DND-41 (cell line): ENCODE data around the gene MAPK1.

Experiments used
- ATAC-seq: fragments of 200-7000 bp; cut with Tn5 transposase; 3 replicates; pipeline ENCODE4 v1.9.1; 2021; ENCODE audit warnings: low read depth; ENCODE audit not compliant: insufficient read depth
- DNase-seq: peaks from one replicate; pipeline ENCODE4 v3.0.0-alpha.2; 2020
- H2AFZ ChIP-seq: 2 replicates; pipeline ENCODE4 v1.6.0; 2012; ENCODE audit warnings: low read depth, low read length
- H3K27ac ChIP-seq: 2 replicates; pipeline ENCODE4 v1.5.1; 2012; ENCODE audit warnings: low read length, inconsistent platforms
- H3K27me3 ChIP-seq: fragments of 200-600 bp; sonication (generic); 2 replicates; pipeline ENCODE4 v1.6.0; 2012; ENCODE audit warnings: low read length, mild to moderate bottlenecking, inconsistent platforms; ENCODE audit not compliant: insufficient read depth, poor library complexity
- H3K36me3 ChIP-seq: 2 replicates; pipeline ENCODE4 v1.5.1; 2012; ENCODE audit warnings: low read length, inconsistent platforms; ENCODE audit not compliant: insufficient read depth
- H3K4me1 ChIP-seq: 2 replicates; pipeline ENCODE4 v1.5.1; 2012; ENCODE audit warnings: mild to moderate bottlenecking, low read length; ENCODE audit not compliant: insufficient read depth
- H3K4me2 ChIP-seq: 2 replicates; pipeline ENCODE4 v1.6.0; 2012; ENCODE audit warnings: mild to moderate bottlenecking, moderate library complexity, low read length, inconsistent platforms; ENCODE audit not compliant: insufficient read depth
- H3K4me3 ChIP-seq, 2 experiments: fragments of 200-600 bp in 1 of 2; shearing (Covaris generic) in 1 of 2; 2 replicates each; pipeline ENCODE4 v1.5.1; 2012 to 2016; ENCODE audit warnings: inconsistent platforms in 2 of 2, low read length in 2 of 2, mild to moderate bottlenecking in 2 of 2, low read depth in 1 of 2, moderate library complexity in 1 of 2
- H3K79me2 ChIP-seq: 2 replicates; pipeline ENCODE4 v1.6.0; 2012; ENCODE audit warnings: low read length, inconsistent platforms; ENCODE audit not compliant: insufficient read depth
- H3K9ac ChIP-seq: 2 replicates; pipeline ENCODE4 v1.6.0; 2012; ENCODE audit warnings: low read depth, mild to moderate bottlenecking, inconsistent platforms, low read length, moderate library complexity
- H3K9me3 ChIP-seq: 2 replicates; pipeline ENCODE4 v1.5.1; 2012; ENCODE audit warnings: low read length, moderate library complexity, mild to moderate bottlenecking, inconsistent platforms; ENCODE audit not compliant: insufficient read depth, severe bottlenecking
- H4K20me1 ChIP-seq: 2 replicates; pipeline ENCODE4 v1.6.0; 2012; ENCODE audit warnings: low read length; ENCODE audit not compliant: insufficient read depth
- CTCF ChIP-seq: IDR thresholded peaks from 2 replicates; pipeline ENCODE4 v1.5.1; 2012; ENCODE audit warnings: borderline replicate concordance, low read length, moderate library complexity, mild to moderate bottlenecking; ENCODE audit not compliant: poor library complexity, severe bottlenecking; ENCODE audit errors: extremely low read depth
- EZH2 ChIP-seq: IDR thresholded peaks from 3 replicates; pipeline ENCODE4 v1.6.1; 2012; ENCODE audit warnings: borderline replicate concordance, low read depth, mild to moderate bottlenecking, moderate library complexity, low read length, inconsistent platforms; ENCODE audit not compliant: severe bottlenecking

MAPK1 gene

DNA sequence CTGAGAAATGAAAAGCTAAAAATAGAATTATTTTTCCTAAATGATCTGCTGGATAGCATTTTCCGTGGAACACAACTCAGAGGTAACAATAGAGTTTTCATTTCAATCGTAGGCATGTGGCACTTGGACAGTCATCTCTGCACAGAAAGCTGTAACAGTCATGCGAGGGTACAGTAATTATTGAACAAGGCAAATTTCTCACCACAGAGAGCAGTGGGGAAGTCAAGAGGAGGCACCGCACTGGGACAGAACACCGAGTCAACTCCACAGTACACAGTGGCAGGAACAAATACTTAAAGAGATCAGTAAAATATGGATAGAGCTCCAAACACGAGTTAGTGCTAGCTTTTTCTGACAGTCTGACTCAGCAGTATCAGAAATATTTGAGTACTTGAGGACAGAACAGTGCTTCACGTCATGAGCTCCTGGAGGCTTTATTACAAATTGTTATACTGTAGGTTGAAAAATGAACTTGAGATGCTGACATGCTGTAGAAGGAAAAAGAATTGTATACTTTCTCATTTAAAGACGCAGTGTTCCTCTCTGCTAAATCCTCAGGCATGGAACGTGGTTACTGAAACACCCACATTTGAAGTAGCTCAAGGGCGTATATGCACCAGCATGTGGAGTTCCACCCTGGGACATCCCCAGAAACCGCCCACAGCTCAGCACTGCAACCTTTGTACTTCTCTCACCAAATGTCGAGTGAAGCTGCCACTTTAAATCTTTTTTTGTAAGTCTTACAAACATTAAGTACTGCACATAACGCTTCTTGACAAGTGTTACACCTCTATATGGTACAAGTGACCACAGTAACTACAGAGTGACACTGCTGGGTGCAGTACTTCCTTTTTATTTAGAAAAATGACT is 104.5 kb downstream of the MAPK1 start:
- Histone ChIP-seq H3K36me3 (peaks cover 96% of the 10 kb centered on the region), H3K4me2 (no peak overlapping the region), H3K4me1 (no peaks in the 10 kb centered on the region), H3K27ac (no peak overlapping the region), H3K79me2 (no peaks in the 10 kb centered on the region), H2AFZ (no peak overlapping the region), H3K27me3 (no peaks in the 10 kb centered on the region), H3K9me3 (no peaks in the 10 kb centered on the region), H4K20me1 (no peaks in the 10 kb centered on the region; the same call in 1 of the 2 replicates), H3K9ac (no peak overlapping the region), H3K4me3 (no peak overlapping the region)
- no peak for ATAC-seq
- TF ChIP-seq EZH2 (no peak), CTCF (no peak)
- no peak for DNase-seq

GRCh38 chr22:21761994-21762680 is 105.3 kb downstream of the MAPK1 start:
- H3K4me1 ChIP-seq, result no peaks in the 10 kb centered on the region
- no peak overlapping the region for H2AFZ ChIP-seq
- no peak for TF ChIP-seq CTCF
- TF ChIP-seq EZH2, result no peak
- no peaks in the 10 kb centered on the region for H3K79me2 ChIP-seq
- DNase-seq (no peak), ATAC-seq (no peak)
- no peaks in the 10 kb centered on the region for H3K27me3 ChIP-seq
- no peak overlapping the region for H3K4me3 ChIP-seq
- no peak overlapping the region for H3K27ac ChIP-seq
- peaks cover 89% of the 10 kb centered on the region for H3K36me3 ChIP-seq
- no peak overlapping the region for H3K4me2 ChIP-seq
- no peaks in the 10 kb centered on the region for H3K9me3 ChIP-seq
- no peak overlapping the region for H3K9ac ChIP-seq
- H4K20me1 ChIP-seq, result no peaks in the 10 kb centered on the region; the same call in 1 of the 2 replicates

GRCh38 chr22:21761086-21761485 is 106.4 kb downstream of the MAPK1 start:
- Histone ChIP-seq H3K27ac (no peak overlapping the region), H3K9me3 (no peaks in the 10 kb centered on the region), H4K20me1 (no peaks in the 10 kb centered on the region), H2AFZ (no peak overlapping the region), H3K9ac (no peak overlapping the region), H3K4me2 (no peak overlapping the region), H3K4me3 (no peak overlapping the region), H3K27me3 (no peaks in the 10 kb centered on the region), H3K4me1 (no peaks in the 10 kb centered on the region), H3K79me2 (no peaks in the 10 kb centered on the region), H3K36me3 (peaks cover 78% of the 10 kb centered on the region)
- ATAC-seq (no peak), DNase-seq (no peak)
- TF ChIP-seq CTCF, result no peak
- no peak for TF ChIP-seq EZH2
